Measurements from ENCODE around the gene LRIF1.

DNA sequence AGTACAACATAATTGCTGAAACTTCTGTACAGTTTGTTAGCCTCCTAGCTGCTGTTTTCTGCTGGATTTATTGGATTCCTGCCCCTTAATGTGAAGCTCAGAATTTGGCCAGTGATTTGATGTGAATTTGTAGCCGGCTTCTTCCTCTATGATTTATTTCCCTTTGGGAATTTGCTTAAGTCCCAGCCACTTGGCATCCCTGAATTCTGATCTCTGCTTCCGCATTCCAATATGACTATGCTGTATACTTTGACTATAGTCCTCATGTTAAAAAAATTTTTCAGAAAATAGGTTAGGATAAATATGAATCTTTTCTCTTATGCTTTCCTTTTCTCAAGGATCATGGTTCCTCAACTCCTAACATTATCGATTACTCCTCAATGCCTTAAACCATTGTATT lies 12.4 kb upstream of the LRIF1 start:
- TF ChIP-seq, protein P1, sequence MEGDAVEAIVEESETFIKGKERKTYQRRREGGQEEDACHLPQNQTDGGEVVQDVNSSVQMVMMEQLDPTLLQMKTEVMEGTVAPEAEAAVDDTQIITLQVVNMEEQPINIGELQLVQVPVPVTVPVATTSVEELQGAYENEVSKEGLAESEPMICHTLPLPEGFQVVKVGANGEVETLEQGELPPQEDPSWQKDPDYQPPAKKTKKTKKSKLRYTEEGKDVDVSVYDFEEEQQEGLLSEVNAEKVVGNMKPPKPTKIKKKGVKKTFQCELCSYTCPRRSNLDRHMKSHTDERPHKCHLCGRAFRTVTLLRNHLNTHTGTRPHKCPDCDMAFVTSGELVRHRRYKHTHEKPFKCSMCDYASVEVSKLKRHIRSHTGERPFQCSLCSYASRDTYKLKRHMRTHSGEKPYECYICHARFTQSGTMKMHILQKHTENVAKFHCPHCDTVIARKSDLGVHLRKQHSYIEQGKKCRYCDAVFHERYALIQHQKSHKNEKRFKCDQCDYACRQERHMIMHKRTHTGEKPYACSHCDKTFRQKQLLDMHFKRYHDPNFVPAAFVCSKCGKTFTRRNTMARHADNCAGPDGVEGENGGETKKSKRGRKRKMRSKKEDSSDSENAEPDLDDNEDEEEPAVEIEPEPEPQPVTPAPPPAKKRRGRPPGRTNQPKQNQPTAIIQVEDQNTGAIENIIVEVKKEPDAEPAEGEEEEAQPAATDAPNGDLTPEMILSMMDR (IDR thresholded peaks at IDR 0.05; ENCODE audit: insufficient read depth, low read length, poor library complexity, severe bottlenecking): no peak
- no peak for TF ChIP-seq EZH2phosphoT487 (conservative IDR thresholded peaks at IDR 0.05; ENCODE audit: low read length)
